Hepatocyte (in vitro differentiated cells): ENCODE results near the gene MAGI2. TPM values are rescaled to one million over a fixed set of nuclear protein-coding genes. Genes with fewer than 3 reads are reported as not detected.
"Not testable (repeated sequence)": the region's sequence is repeated elsewhere in the genome, so short reads cannot be mapped to it uniquely, and the experiment has no call there.

ENCODE experiments used
- DNase-seq: peaks from one replicate; pipeline ENCODE4 v3.0.0-alpha.2; 2016; ENCODE audit warnings: low spot score
- H2AFZ ChIP-seq: fragments of 200-600 bp; sonication (generic); 2 replicates; pipeline ENCODE4 v1.6.0; 2016; ENCODE audit warnings: antibody characterized with exemption, mild to moderate bottlenecking
- H3K27ac ChIP-seq: fragments of 200-600 bp; sonication (generic); 2 replicates; pipeline ENCODE4 v1.5.1; 2016; ENCODE audit warnings: mild to moderate bottlenecking
- H3K27me3 ChIP-seq: fragments of 200-600 bp; sonication (generic); 2 replicates; pipeline ENCODE4 v1.6.1; 2016
- H3K36me3 ChIP-seq: fragments of 200-600 bp; sonication (generic); replicated peaks from 2 replicates; pipeline ENCODE4 v1.5.1; 2016; ENCODE audit warnings: low read depth; ENCODE audit not compliant: insufficient read depth
- H3K4me1 ChIP-seq: fragments of 200-600 bp; sonication (generic); 2 replicates; pipeline ENCODE4 v1.5.1; 2016; ENCODE audit warnings: mild to moderate bottlenecking, moderate library complexity; ENCODE audit not compliant: insufficient read depth
- H3K4me2 ChIP-seq: fragments of 200-600 bp; sonication (generic); 2 replicates; pipeline ENCODE4 v1.6.0; 2016
- H3K4me3 ChIP-seq: fragments of 200-600 bp; sonication (generic); 2 replicates; pipeline ENCODE4 v1.5.1; 2016; ENCODE audit warnings: mild to moderate bottlenecking
- H3K79me2 ChIP-seq: fragments of 200-600 bp; sonication (generic); 2 replicates; pipeline ENCODE4 v1.6.0; 2017; ENCODE audit warnings: mild to moderate bottlenecking
- H3K9me2 ChIP-seq: fragments of 200-600 bp; sonication (generic); replicated peaks from 2 replicates; pipeline ENCODE4 v1.6.0; 2017; ENCODE audit warnings: mild to moderate bottlenecking; ENCODE audit not compliant: insufficient read depth
- H3K9me3 ChIP-seq: fragments of 200-600 bp; sonication (generic); 2 replicates; pipeline ENCODE4 v1.5.1; 2016; ENCODE audit warnings: low read depth, mild to moderate bottlenecking
- H4K20me1 ChIP-seq: fragments of 200-600 bp; sonication (generic); 2 replicates; pipeline ENCODE4 v1.6.0; 2016; ENCODE audit warnings: mild to moderate bottlenecking; ENCODE audit not compliant: insufficient read depth, poor library complexity, severe bottlenecking
- EZH2 ChIP-seq: fragments of 200-600 bp; sonication (generic); IDR thresholded peaks from 2 replicates; pipeline ENCODE4 v1.6.1; 2016; ENCODE audit warnings: antibody characterized with exemption, mild to moderate bottlenecking, borderline replicate concordance
- EZH2phosphoT487 ChIP-seq: fragments of 200-600 bp; sonication (generic); IDR thresholded peaks from one replicate; pipeline ENCODE4 v1.6.1; 2018; ENCODE audit warnings: antibody characterized with exemption, mild to moderate bottlenecking, low read depth, moderate library complexity; ENCODE audit not compliant: unreplicated experiment, severe bottlenecking
- WGBS: methylation state at CpG from one replicate; pipeline ENCODE4 v1.1.6; 2016; ENCODE audit warnings: low lambda C conversion rate; ENCODE audit errors: missing lambda C conversion rate; 5-methylcytosine and 5-hydroxymethylcytosine counted together
- polyA plus RNA-seq: library from polyadenylated mRNA; unstranded; fragments of >200 nt; fragmentation: Nextera tagmentation; extraction: Ambion mirVana; gene quantifications from 2 replicates; pipeline ENCODE4 v1.2.1, GENCODE V29; 2016
- total RNA-seq: library from RNA; depleted of rRNA; stranded (reverse); fragments of >200 nt; gene quantifications from 2 replicates; pipeline ENCODE4 v1.2.3, GENCODE V29; 2014
- TF ChIP-seq, protein P1 (sequence below): fragments of 200-600 bp; sonication (generic); IDR thresholded peaks from 2 replicates; pipeline ENCODE4 v1.5.1; 2016; ENCODE audit warnings: antibody characterized with exemption, mild to moderate bottlenecking; ENCODE audit not compliant: poor library complexity

Gene MAGI2
- total and polyA plus RNA-seq, 2 experiments from 2014 or later: 3.1 to 6.7 TPM

DNA sequence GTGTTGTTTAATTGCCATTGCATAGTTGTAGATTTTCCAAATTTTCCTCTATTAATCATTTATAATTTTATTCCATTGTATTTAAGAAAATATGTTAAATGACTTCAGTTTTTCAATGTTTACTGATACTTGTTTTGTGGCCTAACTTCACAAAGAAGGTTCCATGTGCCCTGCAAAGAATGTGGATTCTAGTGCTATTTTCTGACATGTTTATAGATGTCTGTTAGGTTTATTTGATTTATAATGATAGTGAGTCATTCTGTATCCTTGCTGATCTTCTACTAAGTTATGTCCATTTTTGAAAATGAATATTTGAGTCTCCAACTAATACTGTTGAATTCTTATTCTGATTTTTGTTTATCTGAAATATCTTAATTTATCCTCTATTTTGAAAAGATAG lies 369.0 kb downstream of the MAGI2 start:
- Histone ChIP-seq H3K27me3 (no peaks in the 10 kb centered on the region), H3K4me3 (no peak overlapping the region), H3K36me3 (no peaks in the 10 kb centered on the region), H3K27ac (no peak overlapping the region), H3K4me1 (no peaks in the 10 kb centered on the region), H2AFZ (no peak overlapping the region), H4K20me1 (no peaks in the 10 kb centered on the region), H3K9me3 (no peaks in the 10 kb centered on the region), H3K4me2 (no peak overlapping the region), H3K9me2 (no peaks in the 10 kb centered on the region), H3K79me2 (no peaks in the 10 kb centered on the region)
- no peak for DNase-seq
- TF ChIP-seq EZH2: no peak
- TF ChIP-seq EZH2phosphoT487: no peak
- TF ChIP-seq, protein P1, sequence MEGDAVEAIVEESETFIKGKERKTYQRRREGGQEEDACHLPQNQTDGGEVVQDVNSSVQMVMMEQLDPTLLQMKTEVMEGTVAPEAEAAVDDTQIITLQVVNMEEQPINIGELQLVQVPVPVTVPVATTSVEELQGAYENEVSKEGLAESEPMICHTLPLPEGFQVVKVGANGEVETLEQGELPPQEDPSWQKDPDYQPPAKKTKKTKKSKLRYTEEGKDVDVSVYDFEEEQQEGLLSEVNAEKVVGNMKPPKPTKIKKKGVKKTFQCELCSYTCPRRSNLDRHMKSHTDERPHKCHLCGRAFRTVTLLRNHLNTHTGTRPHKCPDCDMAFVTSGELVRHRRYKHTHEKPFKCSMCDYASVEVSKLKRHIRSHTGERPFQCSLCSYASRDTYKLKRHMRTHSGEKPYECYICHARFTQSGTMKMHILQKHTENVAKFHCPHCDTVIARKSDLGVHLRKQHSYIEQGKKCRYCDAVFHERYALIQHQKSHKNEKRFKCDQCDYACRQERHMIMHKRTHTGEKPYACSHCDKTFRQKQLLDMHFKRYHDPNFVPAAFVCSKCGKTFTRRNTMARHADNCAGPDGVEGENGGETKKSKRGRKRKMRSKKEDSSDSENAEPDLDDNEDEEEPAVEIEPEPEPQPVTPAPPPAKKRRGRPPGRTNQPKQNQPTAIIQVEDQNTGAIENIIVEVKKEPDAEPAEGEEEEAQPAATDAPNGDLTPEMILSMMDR: no peak

DNA sequence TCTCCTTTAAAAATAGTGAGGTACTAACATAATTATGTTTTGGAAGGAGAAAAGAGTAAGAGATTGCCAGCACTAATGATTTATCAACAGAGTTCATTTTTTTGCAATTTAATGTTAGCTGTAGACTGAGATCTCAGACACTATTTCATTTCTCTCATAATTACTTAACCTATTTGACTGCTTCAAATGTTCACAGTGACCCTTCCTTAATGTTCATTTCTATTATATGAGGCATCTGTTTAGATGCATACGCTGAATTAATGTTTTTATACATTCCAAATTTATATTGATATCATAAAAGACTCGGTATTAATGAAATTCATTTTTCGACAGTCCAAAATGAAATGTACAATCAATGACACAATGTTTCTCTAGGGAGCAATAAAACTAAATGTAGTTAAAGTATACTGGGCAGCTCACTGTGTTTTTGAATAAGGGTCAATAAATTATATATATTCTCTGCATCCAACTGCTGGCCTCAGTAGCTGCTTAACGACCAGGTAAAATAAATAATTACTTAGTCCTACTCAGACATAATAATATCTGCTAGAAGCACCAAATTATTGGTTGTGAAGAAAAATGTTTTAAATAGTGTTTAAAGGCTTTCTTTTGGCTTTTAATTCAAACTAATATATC lies 373.4 kb downstream of the MAGI2 start:
- Histone ChIP-seq H3K4me3 (no peak overlapping the region), H3K27me3 (no peaks in the 10 kb centered on the region), H3K27ac (no peak overlapping the region), H3K79me2 (no peaks in the 10 kb centered on the region), H3K36me3 (no peaks in the 10 kb centered on the region), H3K4me1 (no peaks in the 10 kb centered on the region), H3K4me2 (no peak overlapping the region), H3K9me2 (no peaks in the 10 kb centered on the region), H2AFZ (no peak overlapping the region), H4K20me1 (no peaks in the 10 kb centered on the region), H3K9me3 (no peaks in the 10 kb centered on the region)
- no peak for DNase-seq
- 91% methylated on average over 4 of the region's 4 CpGs for WGBS
- TF ChIP-seq EZH2phosphoT487 (no peak), EZH2 (no peak)
- TF ChIP-seq, protein P1: no peak

DNA sequence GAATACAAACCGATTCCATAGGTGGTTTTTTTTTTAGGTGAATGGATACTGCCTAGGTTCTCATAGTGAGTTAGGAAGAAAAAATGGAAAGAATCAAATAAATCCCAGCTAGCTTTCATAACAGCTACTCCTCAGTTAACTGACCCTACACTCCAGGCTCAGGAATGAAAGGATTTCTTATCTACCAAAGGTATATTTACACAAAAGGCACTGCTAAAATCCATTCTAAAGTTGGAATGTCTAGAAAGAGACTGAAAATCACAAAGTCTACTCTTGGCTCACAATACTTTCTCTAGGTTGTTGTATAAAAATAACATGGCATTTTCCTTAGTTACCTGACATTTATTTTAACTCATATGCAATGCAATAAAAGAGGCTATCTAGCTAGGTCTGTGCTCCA lies 375.2 kb downstream of the MAGI2 start:
- TF ChIP-seq, protein P1: no peak
- no peak for TF ChIP-seq EZH2
- no peak for TF ChIP-seq EZH2phosphoT487
- H3K79me2 ChIP-seq: no peaks in the 10 kb centered on the region

DNA sequence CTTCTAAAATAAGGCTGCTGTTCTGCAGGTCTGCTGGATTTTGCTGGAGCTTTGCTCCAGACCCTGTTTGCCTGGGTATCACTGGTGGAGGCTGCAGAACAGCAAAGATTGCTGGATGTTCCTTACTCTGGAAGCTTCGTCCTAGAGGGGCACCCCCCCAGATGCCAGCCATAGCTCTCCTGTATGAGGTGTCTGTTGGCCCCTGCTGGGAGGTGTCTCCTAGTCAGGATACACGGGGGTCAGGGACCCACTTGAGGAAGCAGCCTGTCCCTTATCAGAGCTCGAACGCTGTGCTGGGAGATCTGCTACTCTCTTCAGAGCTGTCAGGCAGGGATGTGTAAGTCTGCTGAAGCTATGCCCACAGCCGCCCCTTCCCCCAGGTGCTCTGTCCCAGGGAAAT lies 382.3 kb downstream of the MAGI2 start:
- not testable (repeated sequence) for H3K27ac ChIP-seq, H3K4me2 ChIP-seq, H3K36me3 ChIP-seq, H3K4me3 ChIP-seq, H3K27me3 ChIP-seq, DNase-seq, H4K20me1 ChIP-seq, H3K79me2 ChIP-seq, H3K9me2 ChIP-seq, H2AFZ ChIP-seq, H3K9me3 ChIP-seq, H3K4me1 ChIP-seq
- WGBS: 79% methylated on average over 5 of the region's 5 CpGs

More for the DNA sequence above, 375.2 kb downstream of the MAGI2 start:
- no peak overlapping the region for H3K4me2 ChIP-seq
- 52% methylated on average over 1 of the region's 1 CpG for WGBS
- no peaks in the 10 kb centered on the region for H3K9me3 ChIP-seq
- H3K4me1 ChIP-seq: no peaks in the 10 kb centered on the region
- no peaks in the 10 kb centered on the region for H4K20me1 ChIP-seq
- H3K27me3 ChIP-seq: no peaks in the 10 kb centered on the region
- DNase-seq: no peak
- no peaks in the 10 kb centered on the region for H3K9me2 ChIP-seq
- no peak overlapping the region for H2AFZ ChIP-seq
- H3K27ac ChIP-seq: no peak overlapping the region
- no peaks in the 10 kb centered on the region for H3K36me3 ChIP-seq
- no peak overlapping the region for H3K4me3 ChIP-seq
